Vagina (tissue), 2 donors: ENCODE results near the gene HDGFL2. TPM values are rescaled to one million over a fixed set of nuclear protein-coding genes. Genes with fewer than 3 reads are reported as not detected.

ENCODE experiments used
- DNase-seq, 2 donors: peaks; one replicate each; pipeline ENCODE4 v3.0.0-alpha.2; 2017; ENCODE audit errors: extremely low spot score in 2 of 2
- H3K27ac ChIP-seq: fragments of 200-600 bp; sonication (generic); one replicate; pipeline ENCODE4 v1.5.1; 2019
- H3K27me3 ChIP-seq: fragments of 200-600 bp; sonication (generic); one replicate; pipeline ENCODE4 v1.5.1; 2019
- H3K36me3 ChIP-seq, 2 donors: fragments of 200-600 bp; sonication (generic); one replicate each; pipeline ENCODE4 v1.5.1; 2017 to 2019
- H3K4me1 ChIP-seq: fragments of 200-600 bp; sonication (generic); one replicate; pipeline ENCODE4 v1.5.1; 2019
- H3K4me3 ChIP-seq, 2 donors: fragments of 200-600 bp; sonication (generic); 1 replicate in 1 of 2; 2 replicates in 1 of 2; pipeline ENCODE4 v1.5.1; 2016 to 2019
- H3K9me3 ChIP-seq: fragments of 200-600 bp; sonication (generic); one replicate; pipeline ENCODE4 v1.5.1; 2019
- CTCF ChIP-seq, 3 experiments: fragments of 450-650 bp in 2 of 3; fragments of 200-600 bp in 1 of 3; sonication (generic) in 1 of 3; IDR thresholded peaks; one replicate each; pipeline ENCODE4 v1.5.1; 2017 to 2019; ENCODE audit warnings: antibody characterized with exemption in 3 of 3, mild to moderate bottlenecking in 2 of 3, moderate library complexity in 2 of 3
- POLR2A ChIP-seq, 2 donors: fragments of 450-650 bp; IDR thresholded peaks; one replicate each; pipeline ENCODE4 v1.6.1; 2017; ENCODE audit warnings: antibody characterized with exemption in 2 of 2, mild to moderate bottlenecking in 2 of 2, moderate library complexity in 2 of 2
- POLR2AphosphoS5 ChIP-seq, 2 donors: sonication (generic); formaldehyde crosslinking; IDR thresholded peaks; one replicate each; pipeline ENCODE4 v1.9.0; 2017; ENCODE audit warnings: antibody characterized with exemption in 2 of 2, mild to moderate bottlenecking in 2 of 2, low read depth in 1 of 2; ENCODE audit not compliant: insufficient read depth in 1 of 2
- intact Hi-C: fragments of 100-400 bp; cut with DNase I; formaldehyde crosslinking; loops from one replicate; pipeline ENCODE4 v1.15.1; 2023
- total RNA-seq: library from RNA; depleted of rRNA; stranded (reverse); fragments of >200 nt; gene quantifications from one replicate; pipeline ENCODE4 v1.2.3, GENCODE V29; 2016

Gene HDGFL2
- 33.1 TPM for total RNA-seq

- H3K27ac ChIP-seq, result peak within 1 kb of the TSS; percentile 75
- intact Hi-C loops, result no loop called here
Observed at GRCh38 chr19:4472174-4472974, at the start of gene HDGFL2. Gene HDGFL2, plus strand, starts transcription at chr19:4472297. Its CDS starts 54 bp downstream, at chr19:4472351.

DNA sequence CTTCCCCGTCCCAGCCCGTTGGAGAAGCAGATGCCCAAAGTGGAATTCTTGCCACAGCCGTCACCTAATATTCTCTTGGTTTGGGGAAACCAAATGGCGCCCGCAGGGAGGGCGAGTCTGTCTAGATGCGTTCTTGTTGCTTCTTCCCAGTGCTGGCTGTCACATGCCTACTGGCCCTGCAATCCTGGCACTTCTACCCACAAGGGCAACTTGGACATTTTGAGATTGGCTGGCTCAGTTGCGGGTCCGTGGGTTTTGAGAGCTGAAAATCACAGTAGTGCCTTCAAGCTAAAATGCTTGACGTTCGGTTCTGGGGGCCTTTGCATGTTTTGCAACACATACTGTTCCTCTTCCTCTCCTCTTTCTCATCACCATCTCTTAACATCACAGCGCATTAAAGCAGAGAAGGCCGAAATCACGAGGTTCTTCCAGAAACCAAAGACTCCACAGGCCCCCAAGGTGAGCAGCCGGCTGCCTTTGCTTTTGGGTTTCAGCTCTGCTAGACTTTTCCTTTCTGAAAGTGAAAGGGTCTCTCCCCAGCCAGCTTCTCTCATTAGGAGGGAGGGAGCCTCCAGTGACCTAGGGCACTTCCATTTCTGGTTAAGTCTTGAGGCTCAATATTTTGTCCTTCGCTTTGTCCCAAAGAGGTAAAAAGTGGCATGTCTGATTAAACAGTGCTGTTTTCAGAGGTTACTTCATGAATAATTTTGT lies 48.5 kb upstream of the HDGFL2 start:
- no peak for TF ChIP-seq POLR2AphosphoS5 (IDR thresholded peaks at IDR 0.05; ENCODE audit: insufficient read depth in 1 of 2, low read depth in 1 of 2)
- TF ChIP-seq POLR2A (IDR thresholded peaks at IDR 0.05), result no peak
- TF ChIP-seq CTCF (IDR thresholded peaks at IDR 0.05), result no peak

More at GRCh38 chr19:4472174-4472974, at the start of gene HDGFL2:
- no peak for TF ChIP-seq POLR2A (IDR thresholded peaks at IDR 0.05)
- TF ChIP-seq POLR2AphosphoS5 (IDR thresholded peaks at IDR 0.05; ENCODE audit: insufficient read depth in 1 of 2, low read depth in 1 of 2), result no peak
- TF ChIP-seq CTCF (IDR thresholded peaks at IDR 0.05), result no peak
- Histone ChIP-seq H3K4me3 (peak within 1 kb of the TSS; percentile 91 to 99), H3K9me3 (no peaks in the 10 kb centered on the region), H3K27me3 (no peaks in the 10 kb centered on the region), H3K36me3 (peaks cover 0 to 13% of the 10 kb centered on the region in 2 donors), H3K4me1 (peaks cover 31% of the 10 kb centered on the region)
- DNase-seq, result no peak

DNA sequence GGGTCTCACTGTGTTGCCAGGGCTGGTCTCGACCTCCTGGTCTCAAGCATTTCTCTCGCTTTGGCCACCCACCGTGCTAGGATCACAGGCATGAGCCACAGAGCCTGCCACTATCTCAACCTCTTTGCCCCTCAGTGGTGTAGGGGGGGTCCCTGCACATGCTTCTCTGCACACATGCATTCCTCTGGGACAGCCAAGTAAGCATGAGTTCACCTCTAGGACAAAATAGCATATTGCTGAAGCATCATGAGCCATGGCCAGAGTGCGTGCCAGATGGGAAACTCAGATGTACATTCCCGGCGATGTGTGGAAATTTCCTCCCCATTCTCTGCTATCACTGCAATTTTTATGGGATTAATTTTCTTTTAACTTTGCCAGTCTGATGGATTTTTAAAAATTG lies 46.6 kb upstream of the HDGFL2 start:
- Histone ChIP-seq H3K4me1 (peaks cover 4% of the 10 kb centered on the region), H3K36me3 (peaks cover 0 to 10% of the 10 kb centered on the region in 2 donors), H3K27me3 (no peaks in the 10 kb centered on the region), H3K27ac (no peak overlapping the region), H3K4me3 (no peak overlapping the region), H3K9me3 (no peaks in the 10 kb centered on the region)
- intact Hi-C loops, result no loop called here
- TF ChIP-seq POLR2AphosphoS5 (IDR thresholded peaks at IDR 0.05; ENCODE audit: insufficient read depth in 1 of 2, low read depth in 1 of 2) (no peak), POLR2A (IDR thresholded peaks at IDR 0.05) (no peak), CTCF (IDR thresholded peaks at IDR 0.05) (no peak)
- no peak for DNase-seq

More for the DNA sequence above, 48.5 kb upstream of the HDGFL2 start:
- DNase-seq, result no peak
- Histone ChIP-seq H3K27me3 (no peaks in the 10 kb centered on the region), H3K4me1 (peaks cover 5% of the 10 kb centered on the region), H3K9me3 (no peaks in the 10 kb centered on the region), H3K4me3 (no peak overlapping the region), H3K36me3 (no peaks in the 10 kb centered on the region), H3K27ac (no peak overlapping the region)
- intact Hi-C loops, result no loop called here

GRCh38 chr19:4428326-4428975 lies 43.6 kb upstream of the HDGFL2 start:
- intact Hi-C loops, result no loop called here
- H3K27me3 ChIP-seq, result no peaks in the 10 kb centered on the region
- no peak overlapping the region for H3K27ac ChIP-seq
- no peak overlapping the region for H3K4me3 ChIP-seq
- no peak for DNase-seq
- no peaks in the 10 kb centered on the region for H3K9me3 ChIP-seq
- no peaks in the 10 kb centered on the region for H3K4me1 ChIP-seq
- peaks cover 0 to 26% of the 10 kb centered on the region in 2 donors for H3K36me3 ChIP-seq
- TF ChIP-seq POLR2A (IDR thresholded peaks at IDR 0.05) (no peak), CTCF (IDR thresholded peaks at IDR 0.05) (no peak), POLR2AphosphoS5 (IDR thresholded peaks at IDR 0.05; ENCODE audit: insufficient read depth in 1 of 2, low read depth in 1 of 2) (no peak)
